H1 (cell line): Measurements from ENCODE around the gene ITGAE. TPM values are rescaled to one million over a fixed set of nuclear protein-coding genes. Genes with fewer than 3 reads are reported as not detected.

Experiments
- GABPA ChIP-seq: IDR thresholded peaks from 2 replicates; pipeline ENCODE4 v1.6.1; 2011; ENCODE audit warnings: mild to moderate bottlenecking, low read length, moderate library complexity, borderline replicate concordance; ENCODE audit not compliant: insufficient read depth
- SIRT6 ChIP-seq: IDR thresholded peaks from one replicate; pipeline ENCODE4 v1.7.1; 2012; ENCODE audit warnings: low read length, inconsistent platforms
- polyA plus RNA-seq, 7 experiments: library from polyadenylated mRNA; depleted of rRNA in 3 of 7; stranded (reverse) in 5 of 7; unstranded in 2 of 7; fragments of >200 nt in 5 of 7; fragments of 200-250 nt in 2 of 7; gene quantifications; 1 replicate in 5 of 7; 2 replicates in 1 of 7; 4 replicates in 1 of 7; pipeline versions ENCODE4 v1.2.1 to v1.2.3, GENCODE V29; 2011 to 2013; ENCODE audit warnings: missing spikeins in 2 of 7, mixed read lengths in 2 of 7
- total RNA-seq: library from RNA; stranded (reverse); fragmentation: NEBNext Ultra II Directional; extraction: Animal tissue kit (Norgen Biotek cat#: 25700); gene quantifications from 2 replicates; pipeline ENCODE4 v1.2.1, GENCODE V29; 2021

Gene ITGAE
- total and polyA plus RNA-seq, 2 of the 8 experiments (the other 6 are each of a cell fraction or from before 2014, with no cell fraction given), result 23.2 to 43.1 TPM

DNA sequence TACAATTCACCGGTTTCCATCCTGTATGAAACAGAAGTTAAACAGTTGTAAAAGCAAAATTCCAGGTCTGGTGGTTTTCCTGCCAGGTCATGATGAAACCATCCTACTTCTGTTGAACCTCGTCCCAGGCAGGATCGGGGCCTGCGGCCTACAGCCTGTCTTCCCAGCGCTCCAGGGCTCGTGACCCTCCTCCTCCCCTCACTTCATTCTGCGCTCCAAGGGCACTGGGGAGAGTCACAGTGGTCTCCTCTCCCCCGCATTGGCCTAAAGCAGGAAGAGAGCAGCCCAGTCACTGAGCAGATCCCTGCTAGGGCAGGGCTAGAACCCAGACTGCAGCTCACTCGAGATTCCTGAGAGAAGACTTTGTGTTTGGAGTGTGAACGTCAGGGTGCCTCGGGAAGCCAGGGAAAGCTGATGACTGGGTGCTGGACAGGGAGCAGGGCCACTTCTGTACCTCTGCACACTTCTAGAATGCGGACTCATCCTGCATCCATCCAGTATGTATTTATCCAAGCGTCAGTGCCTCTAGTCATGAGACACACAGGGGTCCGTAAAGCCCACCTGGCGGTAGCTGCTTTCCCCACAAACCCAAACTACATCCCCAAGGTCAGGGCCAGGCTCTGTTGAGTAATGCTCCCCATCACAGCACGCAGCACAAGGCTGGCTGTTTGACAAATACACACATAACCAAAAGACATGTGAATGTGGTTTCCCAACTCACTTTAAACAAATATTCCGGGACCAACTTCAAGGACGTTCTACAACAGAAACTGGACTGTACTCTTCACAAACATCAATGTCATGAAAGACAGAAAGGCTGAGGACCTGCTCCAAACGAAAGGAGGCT is 1.7 kb upstream of the ITGAE start (continued):
- TF ChIP-seq SIRT6 (no peak), GABPA (no peak)
